HG03565 (cell line): ENCODE data around the gene MACROD2.
"Not testable (repeated sequence)": the region's sequence is repeated elsewhere in the genome, so short reads cannot be mapped to it uniquely, and the experiment has no call there.

ENCODE experiments used
- ATAC-seq: cut with Tn5 transposase; IDR thresholded peaks from one replicate; pipeline ENCODE4 v1.9.1; 2021; ENCODE audit warnings: mild to moderate bottlenecking, moderate library complexity; ENCODE audit not compliant: unreplicated experiment

MACROD2 gene

DNA sequence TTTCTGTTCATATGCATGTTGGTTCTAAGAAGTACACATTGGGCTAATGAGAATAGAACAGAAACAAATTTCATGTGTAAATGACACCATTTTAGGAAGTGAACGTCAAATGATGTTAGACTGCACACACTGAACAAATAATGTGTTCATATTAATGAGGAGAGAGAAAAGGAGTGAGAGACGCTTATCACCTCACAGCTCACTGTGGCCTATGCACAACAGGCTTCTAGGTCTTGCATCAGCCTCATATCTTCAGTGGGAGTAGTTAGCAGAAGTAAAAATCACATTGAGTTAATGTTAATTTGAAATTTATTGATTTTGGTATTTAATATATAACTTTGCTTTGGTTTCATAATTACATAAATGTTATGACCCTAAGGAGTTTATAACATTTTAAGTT, 454.9 kb downstream of the MACROD2 start:
- no peak for ATAC-seq

DNA sequence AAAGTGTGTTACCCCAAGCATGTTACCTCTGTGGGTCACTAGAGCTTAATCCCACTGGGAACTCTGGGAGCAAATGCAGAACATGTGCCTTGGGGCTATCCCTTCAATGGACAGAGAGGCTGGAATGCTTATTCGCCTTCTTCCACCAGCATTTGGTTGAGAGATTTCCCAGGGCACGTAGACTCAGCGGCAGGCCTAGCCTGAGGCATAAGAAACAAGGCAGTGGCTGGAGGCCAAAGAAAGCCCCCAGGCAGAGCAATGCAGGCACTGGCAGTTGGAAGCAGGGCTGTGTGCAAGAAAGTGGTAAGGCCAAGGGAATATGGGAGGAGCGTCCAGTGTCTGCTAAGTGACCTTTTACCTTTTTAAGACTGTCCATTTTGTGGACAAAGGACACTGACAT, 456.1 kb downstream of the MACROD2 start:
- no peak for ATAC-seq

- ATAC-seq = no peak
Observed at GRCh38 chr20:14453259-14453658, 457.9 kb downstream of the MACROD2 start.

DNA sequence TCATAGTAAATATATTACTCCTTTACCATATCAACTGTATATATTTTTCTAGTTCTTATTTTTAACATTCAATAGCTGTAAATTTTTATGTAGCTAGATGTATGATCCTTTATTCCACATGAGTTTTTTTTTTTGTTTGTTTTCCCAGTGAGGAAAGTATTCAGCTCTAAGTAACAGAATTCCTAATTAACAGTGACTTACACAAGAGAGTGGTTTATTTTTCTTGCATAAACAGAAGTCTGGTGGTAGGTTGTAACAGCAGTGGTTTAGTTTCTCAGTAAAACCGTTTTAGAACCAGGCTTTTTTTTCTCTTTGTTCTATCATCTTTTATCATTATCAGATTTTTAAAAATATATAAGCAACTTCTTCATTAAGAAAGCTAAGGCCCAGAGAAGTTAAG, 459.0 kb downstream of the MACROD2 start:
- no peak for ATAC-seq

GRCh38 chr20:14467104-14467827, 471.9 kb downstream of the MACROD2 start:
- not testable (repeated sequence) for ATAC-seq

DNA sequence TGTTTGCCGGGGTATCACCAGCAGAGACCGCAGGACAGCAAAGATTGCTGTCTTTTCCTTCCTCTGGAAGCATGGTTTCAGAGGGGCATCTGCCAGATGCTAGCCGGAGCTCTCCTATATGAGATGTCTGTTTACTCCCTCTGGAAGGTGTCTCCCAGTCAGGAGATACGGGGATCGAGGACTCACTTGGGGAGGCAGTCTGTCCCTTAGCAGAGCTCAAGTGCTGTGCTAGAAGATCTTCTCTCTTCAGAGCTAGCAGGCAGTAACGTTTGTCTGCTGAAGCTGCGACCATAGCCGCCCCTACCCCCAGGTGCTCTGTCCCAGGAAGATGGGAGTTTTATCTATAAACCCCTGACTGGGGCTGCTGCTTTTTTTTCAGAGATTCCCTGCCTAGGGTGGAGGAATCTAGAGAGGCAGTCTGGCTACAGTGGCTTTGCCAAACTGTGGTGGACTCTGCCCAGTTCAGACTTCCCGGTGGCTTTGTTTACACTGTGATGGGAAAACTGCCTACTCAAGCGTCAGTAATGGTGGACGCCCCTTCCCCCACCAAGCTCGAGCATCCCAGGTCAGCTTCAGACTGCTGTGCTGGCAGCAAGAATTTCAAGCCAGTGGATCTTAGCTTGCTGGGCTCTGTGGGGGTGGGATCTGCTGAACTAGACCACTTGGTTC, 475.0 kb downstream of the MACROD2 start:
- ATAC-seq = no peak

DNA sequence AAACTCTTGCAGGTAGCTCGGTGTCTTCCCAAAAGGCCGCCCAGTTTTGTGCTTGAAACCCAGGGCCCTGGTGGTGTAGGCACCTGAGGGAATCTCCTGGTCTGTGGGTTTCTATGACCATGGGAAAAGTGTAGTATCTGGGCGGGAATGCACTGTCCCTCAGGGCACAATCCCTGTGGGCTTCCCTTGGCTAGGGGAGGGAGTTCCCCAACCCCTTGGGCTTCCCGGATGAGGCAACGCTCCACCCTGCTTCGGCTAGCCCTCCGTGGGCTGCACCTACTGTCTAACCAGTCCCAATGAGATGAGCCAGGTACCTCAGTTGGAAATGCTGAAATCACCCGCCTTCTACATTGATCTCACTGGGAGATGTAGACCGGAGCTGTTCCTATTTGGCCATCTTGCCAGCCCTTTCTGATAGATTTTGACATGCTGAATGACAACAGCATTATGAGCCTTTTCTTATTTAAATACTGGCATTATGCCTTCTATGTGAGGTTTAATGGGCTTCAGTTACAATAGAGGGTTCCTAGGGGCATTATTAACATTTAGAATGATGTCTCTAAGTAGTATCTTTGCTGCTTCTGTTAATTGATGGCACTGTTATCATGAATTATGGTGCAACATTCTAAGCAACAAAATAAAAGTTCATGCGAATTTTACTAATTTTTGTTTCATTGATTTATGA, 475.8 kb downstream of the MACROD2 start:
- ATAC-seq = no peak

- no peak for ATAC-seq
Observed at GRCh38 chr20:14477125-14477524, 481.8 kb downstream of the MACROD2 start.

DNA sequence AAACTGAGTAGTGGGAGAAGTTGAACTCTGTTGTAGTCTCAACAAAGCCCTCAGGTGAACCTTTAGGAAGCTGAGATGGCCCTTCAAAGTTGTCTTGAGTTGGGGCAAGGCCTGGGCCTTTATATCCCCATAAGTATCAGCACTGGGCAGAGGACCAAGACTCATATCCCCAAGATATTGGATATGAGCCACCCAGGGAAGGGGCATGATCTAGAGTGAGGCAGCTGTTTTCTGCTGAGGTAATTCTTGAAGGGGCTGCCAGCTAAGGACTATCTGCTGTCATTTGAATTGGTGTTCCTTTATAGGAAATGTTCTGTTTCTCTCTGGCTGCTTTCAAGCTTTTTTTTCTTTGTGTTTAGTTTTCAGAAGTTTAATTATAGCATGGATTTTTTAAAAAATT, 482.8 kb downstream of the MACROD2 start:
- ATAC-seq = no peak

- no peak for ATAC-seq
Observed at GRCh38 chr20:14481863-14482262, 486.5 kb downstream of the MACROD2 start.

DNA sequence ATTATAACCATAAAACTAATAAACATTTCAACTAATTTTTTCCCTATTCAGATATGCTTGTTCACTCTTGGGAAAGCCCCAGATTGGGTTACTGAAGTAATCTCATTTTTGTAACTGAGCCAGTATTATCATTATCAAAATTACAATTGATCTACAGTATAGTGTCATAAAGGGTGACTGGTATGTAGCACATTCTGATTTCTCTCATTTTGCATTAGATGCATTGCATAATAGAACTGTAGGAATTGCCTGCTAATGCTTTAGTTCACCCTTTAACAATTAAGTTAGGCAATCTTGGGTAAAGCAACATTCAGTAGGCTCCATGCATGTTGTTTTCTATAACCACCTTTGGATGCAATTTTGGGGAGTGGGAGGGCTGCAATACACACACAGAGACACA, 492.9 kb downstream of the MACROD2 start:
- ATAC-seq = no peak

DNA sequence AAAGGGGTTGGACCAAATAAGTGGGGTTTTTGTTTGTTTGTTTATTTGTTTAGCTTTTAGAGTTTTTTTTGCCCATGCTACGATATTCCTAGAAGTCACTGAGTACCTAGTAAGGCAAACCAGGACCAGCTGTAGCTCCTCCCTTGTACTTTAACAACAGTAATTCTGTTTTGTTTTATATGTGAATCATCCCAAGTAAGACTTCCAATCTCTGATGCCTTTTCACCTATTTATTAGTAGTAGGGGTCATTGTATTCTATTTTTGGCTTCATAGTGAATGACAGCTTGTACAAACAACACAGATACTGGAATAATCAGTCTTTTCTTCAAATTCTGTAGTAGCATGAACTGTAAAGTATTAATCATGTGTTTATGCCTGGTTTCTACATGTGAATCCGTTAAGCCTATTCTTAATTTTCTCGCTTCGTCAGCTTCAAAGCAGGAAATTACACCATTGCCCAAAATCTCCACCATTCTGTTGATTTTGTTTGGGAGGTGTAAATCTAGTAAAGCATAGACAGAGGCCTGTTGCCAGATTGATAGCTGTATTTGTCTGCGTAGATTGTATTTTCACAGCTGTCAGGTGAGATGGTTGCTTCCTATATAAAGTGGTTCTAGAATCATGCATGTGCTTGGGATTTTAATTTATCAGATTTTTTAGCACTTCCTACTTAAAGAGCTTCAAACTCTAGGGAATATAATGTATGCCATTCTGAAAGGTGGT, 493.6 kb downstream of the MACROD2 start:
- no peak for ATAC-seq

DNA sequence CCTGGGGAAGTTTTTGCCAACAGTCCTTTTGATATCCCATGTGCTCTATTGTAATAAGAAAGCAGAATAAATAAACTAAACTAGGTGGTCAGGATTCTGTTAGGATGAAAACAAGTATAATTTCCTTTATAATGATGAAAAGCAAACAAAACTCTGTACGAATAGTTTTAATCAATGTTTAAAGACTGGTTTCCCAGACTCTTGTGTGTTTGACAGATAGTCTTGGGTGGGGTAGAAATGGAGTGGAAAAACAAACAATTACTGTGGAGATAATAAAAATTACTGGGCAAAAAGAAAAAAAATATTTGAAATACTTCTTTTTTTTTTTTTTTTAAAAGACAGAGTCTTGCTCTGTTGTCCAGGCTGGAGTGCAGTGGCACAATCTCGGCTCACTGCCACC, 494.2 kb downstream of the MACROD2 start:
- ATAC-seq = no peak

DNA sequence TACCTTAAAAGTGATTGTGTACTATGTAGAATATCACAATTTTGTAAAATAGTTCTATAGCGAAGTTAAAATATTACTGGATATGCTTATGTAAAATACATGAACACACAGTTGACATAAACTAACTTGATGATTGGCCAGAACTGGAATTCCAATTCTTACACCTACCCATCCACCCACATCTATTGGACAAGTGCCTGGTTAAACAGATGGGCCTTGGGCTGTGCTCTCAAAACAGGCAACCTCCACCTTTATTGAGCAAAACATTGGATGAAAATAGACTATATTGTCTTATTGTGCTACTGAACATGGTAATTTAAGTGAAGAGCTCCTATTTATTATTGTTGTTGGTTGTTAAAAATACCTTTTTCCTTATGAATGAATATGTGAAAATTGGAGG, 496.1 kb downstream of the MACROD2 start:
- ATAC-seq = no peak

DNA sequence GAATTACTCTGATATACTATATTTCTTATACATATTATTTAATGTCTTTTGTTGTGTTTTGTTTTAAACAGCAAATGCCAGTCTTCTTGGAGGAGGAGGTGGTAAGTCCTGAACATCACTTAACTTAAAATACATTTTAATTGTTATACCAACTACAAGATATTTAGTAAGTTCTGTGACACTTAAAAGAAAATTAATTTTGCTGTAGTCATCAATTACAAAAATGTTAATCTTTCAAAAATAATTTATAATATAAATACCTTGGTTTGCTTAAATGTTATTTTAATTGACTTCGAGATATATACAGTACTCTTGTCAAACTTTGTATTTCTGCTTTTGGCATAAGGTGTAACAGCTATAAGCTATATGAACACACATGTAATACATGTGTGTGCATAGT, 498.1 kb downstream of the MACROD2 start:
- no peak for ATAC-seq

GRCh38 chr20:14494355-14494754, 499.0 kb downstream of the MACROD2 start:
- ATAC-seq = no peak

DNA sequence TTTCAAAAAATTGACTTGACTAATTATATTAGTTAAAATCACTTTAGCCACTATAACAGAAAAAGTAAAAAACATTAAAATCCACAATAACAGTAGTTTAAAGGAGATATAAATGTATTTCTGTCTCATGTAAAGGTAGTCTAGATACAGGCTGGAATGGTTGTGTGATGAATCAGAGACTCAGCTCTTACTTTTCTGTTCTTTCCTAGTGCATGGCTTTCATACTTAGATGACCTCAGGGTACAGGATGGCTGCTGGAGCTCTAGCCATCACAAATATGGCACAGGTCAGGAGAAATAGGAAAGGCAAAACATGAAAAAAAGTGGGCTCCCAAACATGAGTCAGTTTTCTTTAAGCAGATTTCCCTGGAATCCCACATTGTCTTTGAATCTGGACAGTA, 499.8 kb downstream of the MACROD2 start:
- ATAC-seq = no peak

GRCh38 chr20:14497004-14497403, 501.7 kb downstream of the MACROD2 start:
- ATAC-seq = no peak

GRCh38 chr20:14498772-14499171, 503.5 kb downstream of the MACROD2 start:
- no peak for ATAC-seq

DNA sequence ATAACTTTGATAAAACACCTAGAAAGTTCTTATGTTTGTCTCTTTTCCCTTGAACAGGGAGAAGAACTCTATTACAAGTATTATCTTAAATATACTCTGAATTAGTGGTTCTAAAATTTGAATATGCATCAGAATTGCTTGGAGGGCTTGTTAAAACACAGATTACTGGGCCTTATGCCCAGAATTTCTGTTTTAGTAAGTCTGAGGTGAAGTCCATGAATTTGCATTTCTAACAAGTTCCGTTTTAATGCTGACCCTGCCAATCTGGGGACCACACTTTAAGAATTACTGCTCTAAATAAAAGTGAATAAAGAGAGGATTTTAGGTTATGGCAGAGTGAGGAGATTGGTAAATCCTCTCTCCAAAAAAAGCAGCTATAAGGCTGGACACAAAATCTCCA, 510.2 kb downstream of the MACROD2 start:
- no peak for ATAC-seq

- ATAC-seq = no peak
Observed at GRCh38 chr20:14507711-14508110, 512.4 kb downstream of the MACROD2 start.
